Measurements from ENCODE around the gene SPOUT1. TPM values are rescaled to one million over a fixed set of nuclear protein-coding genes. Genes with fewer than 3 reads are reported as not detected.
"Not testable (repeated sequence)": the region's sequence is repeated elsewhere in the genome, so short reads cannot be mapped to it uniquely, and the experiment has no call there.

The SPOUT1 gene
- total RNA-seq, 2 experiments from 2014 or later, result 85.9 to 91.2 TPM

- ATAC-seq; intact Hi-C loops (cut with micrococcal nuclease): not testable (repeated sequence)
- CTCF ChIA-PET, result interaction anchor here (0.7 to 3.9 kb wide), 6 partner anchors 10 to 141 kb away, joined by 3 to 30 read pairs (median 4); no protein-coding TSS in a partner anchor
These were observed 22.4 kb upstream of the SPOUT1 start for GRCh38 chr9:128851779-128852600.

GRCh38 chr9:128851024-128851423 lies 21.4 kb upstream of the SPOUT1 start:
- POLR2A ChIA-PET; DNase-seq; H3K27ac Mint-ChIP-seq; intact Hi-C loops (cut with micrococcal nuclease); ATAC-seq; H3K27me3 Mint-ChIP-seq; H3K4me1 Mint-ChIP-seq (ENCODE audit: low read depth); H3K4me3 Mint-ChIP-seq: not testable (repeated sequence)
- Mint-ChIP-seq H3K9me3 (peaks cover 15% of the 10 kb centered on the region), H3K36me3 (ENCODE audit: low read depth) (peaks cover 16% of the 10 kb centered on the region)
- CTCF ChIA-PET, result interaction anchor here (1.7 to 3.9 kb wide), 2 partner anchors 77 to 142 kb away, joined by 4 to 30 read pairs; no protein-coding TSS in a partner anchor

More at GRCh38 chr9:128851779-128852600, 22.4 kb upstream of the SPOUT1 start:
- H3K4me3 Mint-ChIP-seq; H3K27me3 Mint-ChIP-seq; H3K4me1 Mint-ChIP-seq (ENCODE audit: low read depth); H3K27ac Mint-ChIP-seq; POLR2A ChIA-PET: not testable (repeated sequence)
- TF ChIP-seq CTCF (IDR thresholded peaks at IDR 0.05), result peak; percentile 64
- peak; percentile 26 for DNase-seq
- H3K36me3 Mint-ChIP-seq (ENCODE audit: low read depth), result peaks cover 16% of the 10 kb centered on the region
- H3K9me3 Mint-ChIP-seq, result peaks cover 15% of the 10 kb centered on the region

- ChIA-PET POLR2A (no interaction called here), CTCF (interaction anchor here (0.7 kb wide), 1 partner anchor 145 kb away, joined by 3 read pairs; no protein-coding TSS in a partner anchor)
- no peak for ATAC-seq
- Mint-ChIP-seq H3K4me1 (ENCODE audit: low read depth) (no peaks in the 10 kb centered on the region), H3K9me3 (peaks cover 15% of the 10 kb centered on the region), H3K36me3 (ENCODE audit: low read depth) (peaks cover 16% of the 10 kb centered on the region), H3K27ac (no peak overlapping the region), H3K4me3 (no peak overlapping the region), H3K27me3 (no peaks in the 10 kb centered on the region)
- intact Hi-C loops (cut with micrococcal nuclease), result no loop called here
- DNase-seq, result no peak
- TF ChIP-seq CTCF (IDR thresholded peaks at IDR 0.05), result no peak
These were observed 18.2 kb upstream of the SPOUT1 start for GRCh38 chr9:128847803-128848202.

GRCh38 chr9:128846680-128847030 lies 17.1 kb upstream of the SPOUT1 start:
- no peak for TF ChIP-seq CTCF (IDR thresholded peaks at IDR 0.05)
- intact Hi-C loops (cut with micrococcal nuclease), result no loop called here
- ChIA-PET POLR2A (no interaction called here), CTCF (no interaction called here)
- no peaks in the 10 kb centered on the region for H3K4me1 Mint-ChIP-seq (ENCODE audit: low read depth)
- ATAC-seq, result no peak
- H3K9me3 Mint-ChIP-seq, result peaks cover 15% of the 10 kb centered on the region
- H3K4me3 Mint-ChIP-seq, result no peak overlapping the region
- no peaks in the 10 kb centered on the region for H3K27me3 Mint-ChIP-seq
- no peak overlapping the region for H3K27ac Mint-ChIP-seq
- no peak for DNase-seq
- peaks cover 19% of the 10 kb centered on the region for H3K36me3 Mint-ChIP-seq (ENCODE audit: low read depth)

GRCh38 chr9:128845186-128845931 lies 15.8 kb upstream of the SPOUT1 start:
- no peak overlapping the region for H3K27ac Mint-ChIP-seq
- POLR2A ChIA-PET, result no interaction called here
- ATAC-seq, result no peak
- no peaks in the 10 kb centered on the region for H3K27me3 Mint-ChIP-seq
- no peak for DNase-seq
- no peaks in the 10 kb centered on the region for H3K4me1 Mint-ChIP-seq (ENCODE audit: low read depth)
- H3K4me3 Mint-ChIP-seq, result no peak overlapping the region
- peaks cover 8% of the 10 kb centered on the region for H3K36me3 Mint-ChIP-seq (ENCODE audit: low read depth)
- TF ChIP-seq CTCF (IDR thresholded peaks at IDR 0.05), result no peak
- peaks cover 3% of the 10 kb centered on the region for H3K9me3 Mint-ChIP-seq
- CTCF ChIA-PET, result interaction anchor here (1.0 to 2.5 kb wide), 3 partner anchors 27 to 287 kb away, joined by 3 to 17 read pairs (median 6); partner anchors contain the start of gene ENDOG
- intact Hi-C loops (cut with micrococcal nuclease), result no loop called here

GRCh38 chr9:128843171-128843570 lies 13.6 kb upstream of the SPOUT1 start:
- CTCF ChIA-PET; intact Hi-C loops (cut with micrococcal nuclease); DNase-seq; ATAC-seq; H3K4me3 Mint-ChIP-seq; H3K27me3 Mint-ChIP-seq; H3K4me1 Mint-ChIP-seq (ENCODE audit: low read depth); H3K9me3 Mint-ChIP-seq; H3K36me3 Mint-ChIP-seq (ENCODE audit: low read depth); H3K27ac Mint-ChIP-seq: not testable (repeated sequence)
- POLR2A ChIA-PET, result interaction anchor here (0.6 to 0.7 kb wide), 3 partner anchors 13 to 218 kb away, joined by 3 read pairs; no protein-coding TSS in a partner anchor

All from activated CD8-positive, alpha-beta T cell treated with anti-CD3 and anti-CD28 coated beads for 36 hours (primary cell).